ENCODE measurements around the gene FOXJ3. TPM values are rescaled to one million over a fixed set of nuclear protein-coding genes. Genes with fewer than 3 reads are reported as not detected.

Gene FOXJ3
- total and polyA plus RNA-seq, 8 donors = 39.6 to 65.2 (median 57.0) TPM

DNA sequence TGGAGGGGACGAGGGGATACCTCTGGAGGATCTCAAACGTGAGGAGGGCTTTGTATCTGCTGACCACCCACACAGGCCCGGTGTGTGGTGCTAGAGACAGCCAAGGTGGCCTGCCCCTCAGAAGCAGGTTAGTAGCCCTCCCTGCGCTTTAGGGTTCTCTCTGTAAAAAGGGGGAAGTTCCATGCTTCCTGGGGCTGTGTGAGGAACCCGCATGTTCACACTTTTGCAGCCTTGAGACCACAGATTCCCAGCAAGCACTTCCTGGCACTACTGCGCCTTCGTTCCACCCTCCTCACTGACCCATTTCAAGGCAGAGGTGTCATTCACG, 189.7 kb downstream of the FOXJ3 start:
- H3K36me3 ChIP-seq = no peaks in the 10 kb centered on the region
- TF ChIP-seq, protein P1, sequence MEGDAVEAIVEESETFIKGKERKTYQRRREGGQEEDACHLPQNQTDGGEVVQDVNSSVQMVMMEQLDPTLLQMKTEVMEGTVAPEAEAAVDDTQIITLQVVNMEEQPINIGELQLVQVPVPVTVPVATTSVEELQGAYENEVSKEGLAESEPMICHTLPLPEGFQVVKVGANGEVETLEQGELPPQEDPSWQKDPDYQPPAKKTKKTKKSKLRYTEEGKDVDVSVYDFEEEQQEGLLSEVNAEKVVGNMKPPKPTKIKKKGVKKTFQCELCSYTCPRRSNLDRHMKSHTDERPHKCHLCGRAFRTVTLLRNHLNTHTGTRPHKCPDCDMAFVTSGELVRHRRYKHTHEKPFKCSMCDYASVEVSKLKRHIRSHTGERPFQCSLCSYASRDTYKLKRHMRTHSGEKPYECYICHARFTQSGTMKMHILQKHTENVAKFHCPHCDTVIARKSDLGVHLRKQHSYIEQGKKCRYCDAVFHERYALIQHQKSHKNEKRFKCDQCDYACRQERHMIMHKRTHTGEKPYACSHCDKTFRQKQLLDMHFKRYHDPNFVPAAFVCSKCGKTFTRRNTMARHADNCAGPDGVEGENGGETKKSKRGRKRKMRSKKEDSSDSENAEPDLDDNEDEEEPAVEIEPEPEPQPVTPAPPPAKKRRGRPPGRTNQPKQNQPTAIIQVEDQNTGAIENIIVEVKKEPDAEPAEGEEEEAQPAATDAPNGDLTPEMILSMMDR (IDR thresholded peaks at IDR 0.05) = no peak
- no peak for ATAC-seq
- no peak overlapping the region for H3K4me3 ChIP-seq
- H3K27me3 ChIP-seq = peaks cover 0 to 27% of the 10 kb centered on the region in 2 donors
- intact Hi-C loops (cut with DNase I) = no loop called here
- H3K9me3 ChIP-seq = no peaks in the 10 kb centered on the region
- H3K4me1 ChIP-seq = peaks cover 0 to 5% of the 10 kb centered on the region in 2 donors
- no peak for DNase-seq
- H3K27ac ChIP-seq = no peak overlapping the region

DNA sequence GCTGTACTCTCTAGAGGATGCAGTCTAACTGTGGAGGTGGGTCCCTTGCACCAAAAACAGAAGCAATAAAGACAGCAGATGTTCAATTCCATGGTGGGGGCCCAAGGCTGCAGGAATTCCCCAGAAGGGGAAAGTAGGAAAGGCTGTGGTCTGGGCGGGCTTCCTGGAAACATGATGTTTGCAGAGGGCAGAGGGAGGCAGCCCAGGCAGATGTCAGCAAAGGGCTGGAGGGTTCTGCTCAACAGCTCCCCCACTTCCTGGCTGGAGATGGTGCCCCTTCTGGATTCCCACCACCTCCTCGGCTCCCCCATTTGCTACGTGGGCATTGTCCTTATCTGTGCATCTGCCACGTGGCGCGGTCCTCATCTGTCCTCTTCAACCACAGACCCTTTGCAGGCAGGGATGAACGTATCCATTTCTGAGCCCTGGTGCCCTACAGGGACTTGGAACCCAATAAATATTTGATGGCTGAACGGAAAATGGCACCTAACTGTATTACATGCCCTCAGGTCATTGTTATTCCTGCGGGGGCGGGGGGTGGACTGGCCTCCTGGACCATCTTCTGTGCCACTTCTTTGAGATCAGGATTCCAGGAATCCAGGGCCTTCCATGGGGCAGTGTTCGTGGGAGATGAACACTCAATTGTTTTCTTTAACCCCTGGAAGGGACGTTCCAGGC, 190.2 kb downstream of the FOXJ3 start:
- DNase-seq = no peak
- TF ChIP-seq, protein P1 (IDR thresholded peaks at IDR 0.05) = no peak
- Histone ChIP-seq H3K4me1 (peaks cover 0 to 5% of the 10 kb centered on the region in 2 donors), H3K9me3 (no peaks in the 10 kb centered on the region), H3K36me3 (no peaks in the 10 kb centered on the region), H3K27ac (no peak overlapping the region), H3K4me3 (no peak overlapping the region), H3K27me3 (peaks cover 0 to 27% of the 10 kb centered on the region in 2 donors)
- intact Hi-C loops (cut with DNase I) = no loop called here
- no peak for ATAC-seq

DNA sequence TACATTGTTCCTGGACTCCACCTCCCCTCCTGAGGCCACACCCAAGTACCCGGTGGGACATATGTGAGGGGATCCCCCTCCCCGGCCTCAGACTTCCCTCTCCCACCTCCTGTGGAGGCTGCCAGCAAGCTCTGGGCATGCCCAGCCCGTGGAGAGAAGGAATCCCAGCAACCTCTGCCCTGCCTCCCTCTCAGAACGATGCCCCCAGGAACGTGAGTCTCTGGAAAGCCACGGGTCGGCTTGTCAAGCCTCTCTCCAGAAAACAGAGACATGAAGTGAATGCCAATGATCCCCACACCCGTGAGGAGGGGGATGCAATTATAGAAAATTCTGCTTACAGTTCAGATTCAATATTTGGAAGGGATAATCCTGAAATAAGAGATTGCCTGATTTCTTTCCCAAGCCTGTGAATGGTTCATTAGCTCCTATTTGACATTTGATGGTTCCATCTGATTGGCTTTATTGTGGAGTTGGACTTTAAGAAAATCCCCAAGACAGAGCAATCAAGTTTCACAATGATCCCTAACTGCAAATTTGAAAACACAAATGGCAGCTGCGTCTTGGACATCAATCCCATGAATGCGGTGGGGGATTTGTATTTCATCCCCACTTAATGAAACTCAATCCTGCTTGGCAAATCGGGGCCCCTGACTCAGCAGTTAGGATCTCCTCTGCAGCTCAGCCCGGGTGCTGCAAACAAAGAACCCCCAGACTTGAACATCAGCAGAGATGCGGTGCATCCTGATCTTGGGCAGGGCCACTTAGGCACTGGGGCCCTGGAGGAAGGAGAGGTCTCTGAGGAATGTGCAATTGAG, 190.9 kb downstream of the FOXJ3 start:
- no peak overlapping the region for H3K27ac ChIP-seq
- intact Hi-C loops (cut with DNase I) = no loop called here
- H3K27me3 ChIP-seq = peaks cover 0 to 27% of the 10 kb centered on the region in 2 donors
- H3K4me3 ChIP-seq = no peak overlapping the region
- H3K36me3 ChIP-seq = no peaks in the 10 kb centered on the region
- no peak for ATAC-seq
- TF ChIP-seq, protein P1 (IDR thresholded peaks at IDR 0.05) = no peak
- no peak for DNase-seq
- peaks cover 0 to 5% of the 10 kb centered on the region in 2 donors for H3K4me1 ChIP-seq
- no peaks in the 10 kb centered on the region for H3K9me3 ChIP-seq

DNA sequence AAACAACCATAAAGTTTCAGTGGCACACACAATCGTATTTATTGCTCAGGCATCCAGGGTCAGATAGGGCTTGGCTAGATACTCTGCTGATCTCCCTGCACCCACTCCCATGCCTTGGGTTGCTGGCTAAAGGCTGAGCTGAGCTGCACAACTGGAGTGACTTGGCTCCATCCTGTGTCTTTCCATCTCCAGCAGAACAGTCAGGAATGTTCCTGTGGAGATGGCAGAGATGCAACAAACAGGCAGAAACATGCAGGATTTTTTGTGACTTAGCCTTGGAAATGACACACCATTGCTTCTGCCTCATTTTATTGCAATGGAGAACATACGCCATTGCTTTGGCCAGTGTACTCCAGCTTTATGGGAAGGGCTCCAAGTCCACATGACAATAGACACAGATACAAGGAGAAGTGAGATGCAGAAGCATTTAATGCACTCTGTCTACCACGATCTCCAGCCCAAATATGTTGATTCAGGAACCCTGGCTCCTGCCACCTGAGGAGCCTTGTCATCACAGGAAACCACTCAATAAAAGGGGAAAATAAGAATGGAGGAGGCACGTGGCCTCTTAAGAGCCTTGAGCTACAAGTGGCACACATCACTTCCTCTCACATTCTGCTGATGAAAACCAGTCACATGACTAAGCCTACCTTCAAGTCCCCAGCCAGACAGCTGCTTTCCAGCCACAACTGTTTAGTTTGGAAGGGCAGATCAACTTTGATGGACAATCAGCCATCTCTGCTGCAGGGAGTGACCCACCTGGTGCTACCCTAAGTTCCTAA, 191.9 kb downstream of the FOXJ3 start:
- DNase-seq (peak in 1 of 4 donors; percentile 50), ATAC-seq (peak; percentile 55)
- intact Hi-C loops (cut with DNase I) = no loop called here
- H3K27ac ChIP-seq = no peak overlapping the region
- no peak overlapping the region for H3K4me3 ChIP-seq
- peaks cover 0 to 27% of the 10 kb centered on the region in 2 donors for H3K27me3 ChIP-seq
- TF ChIP-seq, protein P1 (IDR thresholded peaks at IDR 0.05) = no peak
- no peaks in the 10 kb centered on the region for H3K36me3 ChIP-seq
- H3K4me1 ChIP-seq = peaks cover 0 to 5% of the 10 kb centered on the region in 2 donors
- no peaks in the 10 kb centered on the region for H3K9me3 ChIP-seq

DNA sequence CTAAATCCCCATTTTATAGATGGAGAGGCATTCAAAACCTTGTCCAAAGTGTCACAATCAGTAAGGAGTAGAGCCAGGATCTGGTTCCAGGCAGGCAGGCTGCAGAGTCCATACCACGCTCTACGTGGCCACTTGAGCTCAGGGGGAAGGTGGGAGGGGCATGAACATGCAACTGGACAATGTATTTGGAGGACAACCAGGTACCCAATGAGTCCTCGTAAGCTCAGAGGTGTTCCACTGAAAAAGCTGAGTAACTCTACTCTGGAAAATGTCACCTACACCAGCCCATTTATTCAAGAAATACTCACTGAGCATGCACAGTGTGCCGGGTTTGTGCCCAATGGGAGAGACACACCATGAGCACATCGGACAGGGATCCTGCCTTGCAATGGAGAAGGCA, 193.1 kb downstream of the FOXJ3 start:
- Histone ChIP-seq H3K4me1 (peaks cover 0 to 5% of the 10 kb centered on the region in 2 donors), H3K9me3 (no peaks in the 10 kb centered on the region), H3K27me3 (peaks cover 0 to 27% of the 10 kb centered on the region in 2 donors), H3K36me3 (no peaks in the 10 kb centered on the region), H3K4me3 (no peak overlapping the region), H3K27ac (no peak overlapping the region)
- DNase-seq (no peak), ATAC-seq (no peak)
- TF ChIP-seq, protein P1 (IDR thresholded peaks at IDR 0.05) = no peak
- intact Hi-C loops (cut with DNase I) = no loop called here

Measured in left lung (tissue), 10 donors.